Vagina (tissue), 2 donors: ENCODE results near the gene DGAT2L6.

ENCODE experiments used
- POLR2A ChIP-seq, 2 donors: fragments of 450-650 bp; IDR thresholded peaks; one replicate each; pipeline ENCODE4 v1.6.1; 2017; ENCODE audit warnings: antibody characterized with exemption in 2 of 2, mild to moderate bottlenecking in 2 of 2, moderate library complexity in 2 of 2
- POLR2AphosphoS5 ChIP-seq, 2 donors: sonication (generic); formaldehyde crosslinking; IDR thresholded peaks; one replicate each; pipeline ENCODE4 v1.9.0; 2017; ENCODE audit warnings: antibody characterized with exemption in 2 of 2, mild to moderate bottlenecking in 2 of 2, low read depth in 1 of 2; ENCODE audit not compliant: insufficient read depth in 1 of 2
- TF ChIP-seq, protein P1 (sequence below), 3 experiments: fragments of 450-650 bp in 2 of 3; fragments of 200-600 bp in 1 of 3; sonication (generic) in 1 of 3; IDR thresholded peaks; one replicate each; pipeline ENCODE4 v1.5.1; 2017 to 2019; ENCODE audit warnings: antibody characterized with exemption in 3 of 3, mild to moderate bottlenecking in 2 of 3, moderate library complexity in 2 of 3

DNA sequence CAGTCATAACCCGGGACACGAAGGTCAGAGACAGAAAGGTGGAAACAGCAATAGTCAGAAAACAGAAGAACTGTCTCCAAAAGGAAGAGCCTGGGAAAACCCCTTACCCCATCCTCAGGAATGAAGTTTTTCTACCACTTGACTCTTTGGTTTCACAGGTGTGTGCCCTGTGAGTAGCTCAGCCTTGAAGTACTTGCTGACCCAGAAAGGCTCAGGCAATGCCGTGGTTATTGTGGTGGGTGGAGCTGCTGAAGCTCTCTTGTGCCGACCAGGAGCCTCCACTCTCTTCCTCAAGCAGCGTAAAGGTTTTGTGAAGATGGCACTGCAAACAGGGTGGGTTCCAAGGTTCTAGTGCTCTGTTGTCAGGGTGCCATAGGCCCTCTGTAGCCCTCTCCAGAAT, 24.4 kb downstream of the DGAT2L6 start:
- TF ChIP-seq, protein P1, sequence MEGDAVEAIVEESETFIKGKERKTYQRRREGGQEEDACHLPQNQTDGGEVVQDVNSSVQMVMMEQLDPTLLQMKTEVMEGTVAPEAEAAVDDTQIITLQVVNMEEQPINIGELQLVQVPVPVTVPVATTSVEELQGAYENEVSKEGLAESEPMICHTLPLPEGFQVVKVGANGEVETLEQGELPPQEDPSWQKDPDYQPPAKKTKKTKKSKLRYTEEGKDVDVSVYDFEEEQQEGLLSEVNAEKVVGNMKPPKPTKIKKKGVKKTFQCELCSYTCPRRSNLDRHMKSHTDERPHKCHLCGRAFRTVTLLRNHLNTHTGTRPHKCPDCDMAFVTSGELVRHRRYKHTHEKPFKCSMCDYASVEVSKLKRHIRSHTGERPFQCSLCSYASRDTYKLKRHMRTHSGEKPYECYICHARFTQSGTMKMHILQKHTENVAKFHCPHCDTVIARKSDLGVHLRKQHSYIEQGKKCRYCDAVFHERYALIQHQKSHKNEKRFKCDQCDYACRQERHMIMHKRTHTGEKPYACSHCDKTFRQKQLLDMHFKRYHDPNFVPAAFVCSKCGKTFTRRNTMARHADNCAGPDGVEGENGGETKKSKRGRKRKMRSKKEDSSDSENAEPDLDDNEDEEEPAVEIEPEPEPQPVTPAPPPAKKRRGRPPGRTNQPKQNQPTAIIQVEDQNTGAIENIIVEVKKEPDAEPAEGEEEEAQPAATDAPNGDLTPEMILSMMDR (IDR thresholded peaks at IDR 0.05): no peak
- TF ChIP-seq POLR2A (IDR thresholded peaks at IDR 0.05) (no peak), POLR2AphosphoS5 (IDR thresholded peaks at IDR 0.05; ENCODE audit: insufficient read depth in 1 of 2, low read depth in 1 of 2) (no peak)
